Parathyroid adenoma (tissue), 2 donors: ENCODE measurements around the gene IRF1.

Experiments used
- H2AFZ ChIP-seq: fragments of 300-600 bp; sonication (generic); one replicate; pipeline ENCODE4 v1.7.0; 2017; ENCODE audit warnings: antibody characterized with exemption, mild to moderate bottlenecking
- H3K27ac ChIP-seq: fragments of 300-600 bp; sonication (generic); one replicate; pipeline ENCODE4 v1.7.0; 2017
- H3K27me3 ChIP-seq: fragments of 300-600 bp; sonication (generic); one replicate; pipeline ENCODE4 v1.7.0; 2017; ENCODE audit warnings: low read length; ENCODE audit not compliant: control insufficient read depth, insufficient read depth
- H3K36me3 ChIP-seq: fragments of 300-600 bp; sonication (generic); one replicate; pipeline ENCODE4 v1.7.0; 2017; ENCODE audit warnings: low read length; ENCODE audit not compliant: control insufficient read depth, insufficient read depth
- H3K4me1 ChIP-seq: fragments of 300-600 bp; sonication (generic); one replicate; pipeline ENCODE4 v1.7.0; 2017; ENCODE audit warnings: control low read depth
- H3K4me2 ChIP-seq: fragments of 300-600 bp; sonication (generic); one replicate; pipeline ENCODE4 v1.7.0; 2017; ENCODE audit warnings: low read length
- H3K4me3 ChIP-seq: fragments of 300-600 bp; sonication (generic); one replicate; pipeline ENCODE4 v1.7.0; 2017; ENCODE audit warnings: low read depth, low read length
- H3K79me2 ChIP-seq: fragments of 300-600 bp; sonication (generic); one replicate; pipeline ENCODE4 v1.7.0; 2017; ENCODE audit warnings: control low read depth
- H3K9ac ChIP-seq: fragments of 300-600 bp; sonication (generic); one replicate; pipeline ENCODE4 v1.7.0; 2017; ENCODE audit warnings: mild to moderate bottlenecking
- H3K9me3 ChIP-seq: fragments of 300-600 bp; sonication (generic); one replicate; pipeline ENCODE4 v1.7.0; 2017; ENCODE audit warnings: low read length; ENCODE audit not compliant: control insufficient read depth
- CTCF ChIP-seq: fragments of 300-600 bp; sonication (generic); IDR thresholded peaks from one replicate; pipeline ENCODE4 v1.7.0; 2017; ENCODE audit warnings: antibody characterized with exemption, mild to moderate bottlenecking
- donor health status: primary hyperparathyroidism.

The IRF1 gene

DNA sequence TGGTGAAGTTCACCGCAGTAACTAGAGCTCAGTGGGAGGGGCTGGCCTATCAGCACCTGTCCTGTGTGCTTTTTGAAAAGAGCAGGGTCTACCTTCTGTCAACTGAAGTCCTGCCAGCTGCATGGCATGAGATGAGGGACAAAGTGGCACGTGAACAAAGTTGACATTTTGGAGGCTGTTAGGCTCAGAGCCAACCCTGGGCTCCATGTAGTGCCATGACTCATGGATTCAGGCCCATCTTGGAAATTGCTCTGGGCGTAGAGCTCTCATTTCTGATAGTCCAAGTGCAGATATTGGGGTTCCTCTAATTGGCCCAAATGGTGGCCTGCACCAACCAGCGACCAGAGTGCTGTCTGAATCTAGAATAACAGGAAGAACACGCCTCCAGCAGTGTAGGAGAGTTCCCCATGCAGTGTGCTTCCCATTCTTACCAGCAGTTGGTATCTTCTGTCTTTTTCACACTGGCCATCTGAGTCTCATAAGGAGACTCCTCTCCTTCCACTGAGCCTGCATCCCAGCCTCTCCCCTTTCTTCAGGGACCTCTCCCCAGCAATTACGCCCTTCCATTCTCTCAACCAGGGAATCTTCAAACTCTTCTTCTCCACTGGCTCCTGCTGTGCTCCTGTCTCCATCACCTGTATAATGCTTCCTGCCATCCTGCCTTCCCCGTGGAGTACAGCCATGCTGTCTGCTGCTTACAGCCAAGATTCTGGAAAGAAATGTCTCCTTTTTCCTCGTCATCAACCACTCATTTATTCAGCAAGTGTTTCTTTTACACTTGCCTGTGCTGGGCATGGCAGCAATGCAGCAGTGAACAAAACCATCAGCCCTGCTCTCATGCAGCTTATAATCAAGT, 30.4 kb downstream of the IRF1 start:
- H2AFZ ChIP-seq = no peak overlapping the region
- no peak for TF ChIP-seq CTCF
- H3K9ac ChIP-seq = no peak overlapping the region
- H3K4me2 ChIP-seq = no peak overlapping the region
- no peak overlapping the region for H3K4me3 ChIP-seq
- no peaks in the 10 kb centered on the region for H3K27me3 ChIP-seq
- no peaks in the 10 kb centered on the region for H3K9me3 ChIP-seq
- H3K27ac ChIP-seq = no peak overlapping the region
- no peaks in the 10 kb centered on the region for H3K36me3 ChIP-seq
- no peaks in the 10 kb centered on the region for H3K4me1 ChIP-seq
- H3K79me2 ChIP-seq = peaks cover 20% of the 10 kb centered on the region

GRCh38 chr5:132459031-132459982, 31.3 kb downstream of the IRF1 start:
- H3K4me1 ChIP-seq = no peaks in the 10 kb centered on the region
- no peak overlapping the region for H3K27ac ChIP-seq
- TF ChIP-seq CTCF = no peak

GRCh38 chr5:132458651-132459030, 31.9 kb downstream of the IRF1 start:
- Histone ChIP-seq H2AFZ (no peak overlapping the region), H3K27me3 (no peaks in the 10 kb centered on the region), H3K9me3 (no peaks in the 10 kb centered on the region), H3K9ac (no peak overlapping the region), H3K4me2 (no peak overlapping the region), H3K4me1 (no peaks in the 10 kb centered on the region), H3K27ac (no peak overlapping the region), H3K79me2 (peaks cover 13% of the 10 kb centered on the region), H3K36me3 (no peaks in the 10 kb centered on the region), H3K4me3 (no peak overlapping the region)
- no peak for TF ChIP-seq CTCF

More at GRCh38 chr5:132459031-132459982, 31.3 kb downstream of the IRF1 start:
- H3K36me3 ChIP-seq = no peaks in the 10 kb centered on the region
- H3K4me3 ChIP-seq = no peak overlapping the region
- peaks cover 16% of the 10 kb centered on the region for H3K79me2 ChIP-seq
- H3K9ac ChIP-seq = no peak overlapping the region
- H2AFZ ChIP-seq = no peak overlapping the region
- no peaks in the 10 kb centered on the region for H3K27me3 ChIP-seq
- H3K4me2 ChIP-seq = no peak overlapping the region
- no peaks in the 10 kb centered on the region for H3K9me3 ChIP-seq

- no peak overlapping the region for H3K9ac ChIP-seq
- no peak overlapping the region for H2AFZ ChIP-seq
- no peaks in the 10 kb centered on the region for H3K27me3 ChIP-seq
- TF ChIP-seq CTCF = no peak
- H3K79me2 ChIP-seq = peaks cover 9% of the 10 kb centered on the region
- H3K9me3 ChIP-seq = no peaks in the 10 kb centered on the region
- no peak overlapping the region for H3K4me3 ChIP-seq
- H3K4me2 ChIP-seq = no peak overlapping the region
- H3K36me3 ChIP-seq = no peaks in the 10 kb centered on the region
- H3K4me1 ChIP-seq = no peaks in the 10 kb centered on the region
- no peak overlapping the region for H3K27ac ChIP-seq
Observed at GRCh38 chr5:132458226-132458560, 32.4 kb downstream of the IRF1 start.
